GM19099 (cell line): ENCODE measurements around the gene PRRC2B.

Source experiments
- POLR2A ChIP-seq: IDR thresholded peaks from 3 replicates; pipeline ENCODE4 v1.6.1; 2011; ENCODE audit warnings: low read depth; ENCODE audit not compliant: insufficient read length; ENCODE audit errors: extremely low read depth

Gene PRRC2B

GRCh38 chr9:131467214-131467935 is 73.5 kb downstream of the PRRC2B start:
- TF ChIP-seq POLR2A: no peak

- TF ChIP-seq POLR2A: no peak
Observed at GRCh38 chr9:131468031-131468430, 74.1 kb downstream of the PRRC2B start.

DNA sequence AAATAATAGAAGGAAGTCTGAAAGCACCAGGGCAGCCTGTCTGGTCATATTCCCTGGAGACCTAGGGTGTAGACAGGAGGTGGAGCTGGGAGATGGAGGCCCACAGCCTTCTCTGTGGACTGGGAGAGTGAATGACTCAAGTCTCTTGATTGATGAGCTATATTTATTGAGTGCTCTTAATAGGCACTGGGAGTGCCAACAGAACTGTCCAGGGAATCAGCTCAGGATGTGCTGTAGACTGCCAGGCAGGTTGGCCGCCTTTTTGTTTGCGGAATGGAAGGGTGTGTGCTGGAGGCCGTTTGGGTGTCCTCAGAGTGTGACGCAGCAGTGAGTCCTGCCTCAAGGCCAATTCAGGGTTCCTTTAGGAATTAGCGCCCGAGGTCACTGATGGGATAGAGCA is 75.5 kb downstream of the PRRC2B start:
- no peak for TF ChIP-seq POLR2A

DNA sequence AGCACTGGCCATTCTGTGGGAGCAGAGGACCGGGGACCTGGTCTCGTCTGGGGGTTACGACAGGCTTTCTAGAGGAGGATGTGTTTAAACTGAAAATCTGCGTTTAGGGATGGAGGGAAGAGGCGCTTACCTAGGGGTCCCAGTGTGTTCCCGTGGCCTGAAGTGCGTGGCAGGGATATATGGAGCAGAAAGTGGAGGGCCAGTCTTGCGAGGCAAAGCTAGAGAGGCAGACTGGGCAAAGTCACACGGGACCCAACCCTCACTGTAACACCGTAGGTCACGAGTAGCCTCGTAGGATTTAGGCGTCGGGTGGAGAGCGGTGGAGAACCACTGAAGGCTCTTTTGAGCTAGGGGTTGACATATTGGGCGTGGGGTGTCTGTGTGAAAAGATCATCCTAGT is 76.1 kb downstream of the PRRC2B start:
- TF ChIP-seq POLR2A: no peak

DNA sequence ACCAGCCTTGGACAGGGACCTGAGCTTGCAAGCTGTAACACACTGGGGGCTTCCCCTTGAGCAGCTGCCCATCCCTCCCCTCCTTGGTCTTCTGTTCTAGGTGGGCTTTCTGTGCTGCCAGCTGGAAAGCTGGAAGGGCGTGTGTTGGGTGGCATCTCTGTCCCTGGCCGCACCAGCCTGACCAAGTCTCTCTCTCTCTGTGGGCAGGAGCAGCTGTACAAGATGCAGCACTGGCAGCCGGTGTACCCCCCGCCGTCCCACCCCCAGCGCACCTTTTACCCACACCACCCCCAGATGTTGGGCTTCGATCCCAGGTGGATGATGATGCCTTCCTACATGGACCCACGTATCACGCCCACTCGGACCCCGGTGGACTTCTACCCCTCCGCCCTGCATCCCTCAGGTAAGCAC is 76.7 kb downstream of the PRRC2B start:
- no peak for TF ChIP-seq POLR2A

- no peak for TF ChIP-seq POLR2A
Observed at GRCh38 chr9:131473198-131473885, 79.5 kb downstream of the PRRC2B start.

DNA sequence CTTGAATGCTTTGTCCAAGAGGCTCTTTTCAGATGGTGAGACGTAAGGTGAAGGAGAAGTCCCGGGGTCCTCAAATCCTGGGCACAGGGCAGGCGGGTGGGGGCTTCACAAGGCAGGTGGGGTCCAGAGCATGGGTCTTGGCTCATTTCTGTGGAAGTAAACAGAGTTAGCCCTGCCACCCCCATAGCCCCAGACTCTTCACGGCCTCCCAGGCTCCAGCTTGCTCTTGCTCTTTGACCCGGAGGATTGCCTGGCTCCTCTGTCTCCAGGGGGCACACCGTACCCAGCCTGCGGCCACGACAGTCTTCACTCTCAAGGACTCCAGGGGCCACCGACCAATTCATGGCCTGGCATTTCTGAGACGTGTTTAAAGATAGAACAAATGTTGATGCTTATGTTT is 80.0 kb downstream of the PRRC2B start:
- TF ChIP-seq POLR2A: no peak

DNA sequence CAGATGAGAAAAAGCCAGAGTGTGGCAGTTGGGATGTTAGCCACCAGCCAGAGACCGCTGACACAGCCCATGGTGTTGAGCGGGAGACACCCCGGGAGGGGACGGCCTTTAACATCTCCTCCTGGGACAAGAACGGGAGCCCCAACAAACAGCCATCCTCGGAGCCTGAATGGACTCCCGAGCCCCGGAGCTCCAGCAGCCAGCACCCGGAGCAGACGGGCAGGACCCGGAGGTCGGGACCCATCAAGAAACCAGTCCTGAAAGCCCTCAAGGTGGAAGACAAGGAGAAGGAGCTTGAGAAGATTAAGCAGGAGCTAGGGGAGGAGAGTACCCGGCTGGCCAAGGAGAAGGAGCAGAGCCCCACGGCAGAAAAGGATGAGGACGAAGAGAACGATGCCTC is 80.8 kb downstream of the PRRC2B start:
- no peak for TF ChIP-seq POLR2A

DNA sequence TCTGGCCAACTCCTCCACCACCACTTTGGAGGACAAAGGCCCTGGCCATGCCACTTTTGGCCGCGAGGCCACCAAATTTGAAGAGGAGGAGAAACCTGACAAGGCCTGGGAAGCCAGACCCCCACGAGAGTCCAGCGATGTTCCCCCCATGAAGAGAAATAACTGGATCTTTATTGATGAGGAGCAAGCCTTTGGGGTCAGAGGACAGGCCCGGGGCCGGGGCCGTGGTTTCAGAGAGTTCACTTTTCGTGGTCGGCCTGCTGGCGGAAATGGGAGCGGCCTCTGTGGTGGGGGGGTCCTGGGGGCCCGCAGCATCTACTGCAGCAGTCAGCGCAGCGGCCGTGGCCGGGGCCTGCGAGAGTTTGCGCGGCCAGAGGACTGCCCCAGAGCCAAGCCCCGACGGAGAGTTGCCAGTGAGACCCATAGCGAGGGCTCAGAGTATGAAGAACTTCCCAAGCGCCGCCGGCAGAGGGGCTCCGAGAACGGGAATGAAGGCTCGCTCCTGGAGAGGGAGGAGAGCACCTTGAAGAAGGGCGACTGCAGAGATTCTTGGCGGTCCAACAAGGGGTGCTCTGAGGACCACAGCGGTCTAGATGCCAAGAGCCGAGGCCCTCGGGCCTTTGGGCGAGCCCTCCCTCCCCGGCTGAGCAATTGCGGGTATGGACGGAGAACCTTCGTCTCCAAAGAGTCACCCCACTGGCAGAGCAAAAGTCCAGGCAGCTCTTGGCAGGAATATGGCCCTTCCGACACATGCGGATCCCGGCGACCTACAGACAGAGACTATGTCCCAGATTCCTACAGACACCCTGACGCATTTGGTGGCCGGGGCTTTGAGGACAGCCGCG is 81.4 kb downstream of the PRRC2B start:
- no peak for TF ChIP-seq POLR2A

GRCh38 chr9:131475956-131476776 is 82.3 kb downstream of the PRRC2B start:
- TF ChIP-seq POLR2A: no peak

DNA sequence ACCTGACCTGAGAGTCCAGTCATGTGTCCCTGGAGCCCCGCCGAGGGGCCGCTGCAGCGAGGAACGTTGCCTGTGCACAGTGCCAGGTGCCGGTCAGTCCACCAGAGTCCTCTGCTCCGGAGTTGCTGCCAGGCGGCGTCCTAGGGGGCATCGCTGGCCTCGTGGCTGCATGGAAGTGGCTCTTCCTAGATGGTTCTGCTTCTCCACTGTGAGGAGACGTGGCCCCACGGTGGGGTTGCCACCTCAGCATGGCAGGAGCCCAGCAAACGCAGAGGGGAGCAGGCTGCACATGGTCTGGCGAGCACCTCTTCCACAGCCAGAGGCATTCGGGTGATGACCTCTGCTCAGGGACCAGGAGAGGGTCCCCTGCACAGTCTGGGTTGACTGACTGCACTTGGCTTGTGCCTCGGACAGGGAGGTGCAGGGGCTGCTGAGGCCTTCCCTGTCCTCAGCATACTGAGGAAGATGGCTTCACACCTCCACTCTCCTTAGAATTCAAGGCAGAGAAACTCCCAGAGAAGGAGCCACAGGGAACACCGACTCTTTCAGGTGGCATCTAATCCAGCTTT is 83.0 kb downstream of the PRRC2B start:
- no peak for TF ChIP-seq POLR2A

GRCh38 chr9:131477367-131477766 is 83.5 kb downstream of the PRRC2B start:
- TF ChIP-seq POLR2A: no peak

- no peak for TF ChIP-seq POLR2A
Observed at GRCh38 chr9:131477816-131478419, 84.0 kb downstream of the PRRC2B start.

- TF ChIP-seq POLR2A: no peak
Observed at GRCh38 chr9:131478421-131478868, 84.6 kb downstream of the PRRC2B start.
